HepG2 (cell line): ENCODE results near the gene TACO1. TPM values are rescaled to one million over a fixed set of nuclear protein-coding genes. Genes with fewer than 3 reads are reported as not detected.

Experiments used
- ETV6 ChIP-seq: sonication (generic); formaldehyde crosslinking; conservative IDR thresholded peaks from 2 replicates; pipeline ENCODE4 v1.4.0; 2020; ENCODE audit warnings: missing genetic modification reagents
- HOXA3 ChIP-seq: sonication (generic); formaldehyde crosslinking; IDR thresholded peaks from 2 replicates; pipeline ENCODE4 v1.5.0; 2020; ENCODE audit warnings: missing genetic modification reagents
- KDM3A ChIP-seq: IDR thresholded peaks from 2 replicates; pipeline ENCODE4 v1.6.1; 2018; ENCODE audit warnings: low read depth, missing compliant biosample characterization
- KLF13 ChIP-seq: sonication (generic); formaldehyde crosslinking; IDR thresholded peaks from 2 replicates; pipeline ENCODE4 v1.4.0; 2020; ENCODE audit warnings: mild to moderate bottlenecking, missing genetic modification reagents
- MAFG ChIP-seq: sonication (generic); formaldehyde crosslinking; IDR thresholded peaks from 2 replicates; pipeline ENCODE4 v1.5.1; 2020; ENCODE audit warnings: mild to moderate bottlenecking, missing genetic modification reagents
- NCOA2 ChIP-seq: sonication (generic); formaldehyde crosslinking; IDR thresholded peaks from 2 replicates; pipeline ENCODE4 v1.8.0; 2022; ENCODE audit warnings: inconsistent platforms
- SALL1 ChIP-seq: sonication (generic); formaldehyde crosslinking; IDR thresholded peaks from 2 replicates; pipeline ENCODE4 v1.8.0; 2022; ENCODE audit warnings: mild to moderate bottlenecking, missing genetic modification reagents
- TFDP2 ChIP-seq: sonication (generic); formaldehyde crosslinking; IDR thresholded peaks from 2 replicates; pipeline ENCODE4 v1.4.0; 2020; ENCODE audit warnings: missing genetic modification reagents
- TRIM22 ChIP-seq: fragments of 450-650 bp; IDR thresholded peaks from 2 replicates; pipeline ENCODE4 v1.6.1; 2017
- YEATS2 ChIP-seq: sonication (generic); formaldehyde crosslinking; IDR thresholded peaks from 2 replicates; pipeline ENCODE4 v1.4.0; 2020; ENCODE audit warnings: missing genetic modification reagents, borderline replicate concordance
- ZBTB46 ChIP-seq: sonication (generic); formaldehyde crosslinking; IDR thresholded peaks from 2 replicates; pipeline ENCODE4 v1.4.0; 2020; ENCODE audit warnings: mild to moderate bottlenecking, missing genetic modification reagents, borderline replicate concordance
- ZFP62 ChIP-seq: sonication (generic); formaldehyde crosslinking; IDR thresholded peaks from 2 replicates; pipeline ENCODE4 v1.4.0; 2020; ENCODE audit warnings: missing genetic modification reagents
- ZNF225 ChIP-seq: sonication (generic); formaldehyde crosslinking; IDR thresholded peaks from 2 replicates; pipeline ENCODE4 v1.4.0; 2020; ENCODE audit warnings: mild to moderate bottlenecking, missing genetic modification reagents
- ZNF33B ChIP-seq: sonication (generic); formaldehyde crosslinking; IDR thresholded peaks from 2 replicates; pipeline ENCODE4 v1.5.1; 2020; ENCODE audit warnings: mild to moderate bottlenecking, missing genetic modification reagents
- ZNF432 ChIP-seq: sonication (generic); formaldehyde crosslinking; IDR thresholded peaks from 2 replicates; pipeline ENCODE4 v1.5.0; 2020; ENCODE audit warnings: missing genetic modification reagents, mild to moderate bottlenecking, borderline replicate concordance
- ZNF572 ChIP-seq: sonication (generic); formaldehyde crosslinking; IDR thresholded peaks from 2 replicates; pipeline ENCODE4 v1.5.1; 2020; ENCODE audit warnings: mild to moderate bottlenecking, missing genetic modification reagents
- ZNF580 ChIP-seq: IDR thresholded peaks from 2 replicates; pipeline ENCODE4 v1.6.1; 2016; ENCODE audit warnings: low read depth, borderline replicate concordance
- ZNF747 ChIP-seq: sonication (generic); formaldehyde crosslinking; IDR thresholded peaks from 2 replicates; pipeline ENCODE4 v1.8.1; 2023; ENCODE audit warnings: missing genetic modification reagents, mild to moderate bottlenecking, borderline replicate concordance
- polyA plus RNA-seq, 8 experiments: library from polyadenylated mRNA; depleted of rRNA in 3 of 8; stranded (reverse) in 7 of 8; unstranded in 1 of 8; fragments of >200 nt; fragmentation: Illumina TruSeq in 4 of 8; extraction: Trizol in 4 of 8; gene quantifications; 2 replicates each; pipeline versions ENCODE4 v1.2.1 to v1.2.3, GENCODE V29; 2011 to 2016; ENCODE audit warnings: low read depth in 4 of 8, missing spikeins in 1 of 8, mixed read lengths in 1 of 8; ENCODE audit not compliant: insufficient read depth in 1 of 8
- total RNA-seq, 5 experiments: library from RNA; depleted of rRNA; stranded (reverse); fragments of >200 nt; fragmentation: Illumina TruSeq; extraction: Trizol; gene quantifications; 2 replicates each; pipeline ENCODE4 v1.2.3, GENCODE V29; 2016; ENCODE audit warnings: low read depth in 1 of 5
- TF ChIP-seq, protein P1 (sequence below): sonication (generic); formaldehyde crosslinking; IDR thresholded peaks from 2 replicates; pipeline ENCODE4 v1.4.0; 2020; ENCODE audit warnings: missing genetic modification reagents
- TF ChIP-seq, protein P2 (sequence below): sonication (generic); formaldehyde crosslinking; IDR thresholded peaks from 2 replicates; pipeline ENCODE4 v1.9.0; 2021; ENCODE audit warnings: missing genetic modification reagents, borderline replicate concordance
- TF ChIP-seq, protein P3 (sequence below): sonication (generic); formaldehyde crosslinking; IDR thresholded peaks from 2 replicates; pipeline ENCODE4 v1.8.1; 2022; ENCODE audit warnings: mild to moderate bottlenecking, missing genetic modification reagents

The TACO1 gene
- total and polyA plus RNA-seq, 2 of the 13 experiments (the other 11 are each of a cell fraction or from before 2014, with no cell fraction given): 34.7 to 53.6 TPM

- TF ChIP-seq ZNF33B: peak; percentile 94
- TF ChIP-seq ZNF432 (CRISPR knock-in tag): no peak
- TF ChIP-seq, protein P1, sequence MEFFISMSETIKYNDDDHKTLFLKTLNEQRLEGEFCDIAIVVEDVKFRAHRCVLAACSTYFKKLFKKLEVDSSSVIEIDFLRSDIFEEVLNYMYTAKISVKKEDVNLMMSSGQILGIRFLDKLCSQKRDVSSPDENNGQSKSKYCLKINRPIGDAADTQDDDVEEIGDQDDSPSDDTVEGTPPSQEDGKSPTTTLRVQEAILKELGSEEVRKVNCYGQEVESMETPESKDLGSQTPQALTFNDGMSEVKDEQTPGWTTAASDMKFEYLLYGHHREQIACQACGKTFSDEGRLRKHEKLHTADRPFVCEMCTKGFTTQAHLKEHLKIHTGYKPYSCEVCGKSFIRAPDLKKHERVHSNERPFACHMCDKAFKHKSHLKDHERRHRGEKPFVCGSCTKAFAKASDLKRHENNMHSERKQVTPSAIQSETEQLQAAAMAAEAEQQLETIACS: peak; percentile 56; the same call in 1 of the 2 replicates
- TF ChIP-seq TRIM22: no peak
- TF ChIP-seq ZNF747 (CRISPR knock-in tag): peak; percentile 65; the same call in 1 of the 2 replicates
- peak; percentile 80 for TF ChIP-seq NCOA2
- TF ChIP-seq KDM3A (CRISPR knock-in tag): peak; percentile 99
- peak; percentile 7; the same call in 1 of the 2 replicates for TF ChIP-seq MAFG (CRISPR knock-in tag)
- TF ChIP-seq KLF13 (CRISPR knock-in tag): peak; percentile 97; the same call in 1 of the 2 replicates
- TF ChIP-seq, protein P2, sequence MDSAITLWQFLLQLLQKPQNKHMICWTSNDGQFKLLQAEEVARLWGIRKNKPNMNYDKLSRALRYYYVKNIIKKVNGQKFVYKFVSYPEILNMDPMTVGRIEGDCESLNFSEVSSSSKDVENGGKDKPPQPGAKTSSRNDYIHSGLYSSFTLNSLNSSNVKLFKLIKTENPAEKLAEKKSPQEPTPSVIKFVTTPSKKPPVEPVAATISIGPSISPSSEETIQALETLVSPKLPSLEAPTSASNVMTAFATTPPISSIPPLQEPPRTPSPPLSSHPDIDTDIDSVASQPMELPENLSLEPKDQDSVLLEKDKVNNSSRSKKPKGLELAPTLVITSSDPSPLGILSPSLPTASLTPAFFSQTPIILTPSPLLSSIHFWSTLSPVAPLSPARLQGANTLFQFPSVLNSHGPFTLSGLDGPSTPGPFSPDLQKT (CRISPR knock-in tag): peak; percentile 77; the same call in 1 of the 2 replicates
- TF ChIP-seq TFDP2 (CRISPR knock-in tag): peak; percentile 83
- peak; percentile 94 for TF ChIP-seq SALL1 (CRISPR knock-in tag)
- TF ChIP-seq ETV6 (CRISPR knock-in tag): peak; percentile 98
- TF ChIP-seq ZBTB46 (CRISPR knock-in tag): no peak
- peak; percentile 92 for TF ChIP-seq ZNF225 (CRISPR knock-in tag)
- no peak; the same call in none of the 2 replicates for TF ChIP-seq ZNF572
- TF ChIP-seq, protein P3, sequence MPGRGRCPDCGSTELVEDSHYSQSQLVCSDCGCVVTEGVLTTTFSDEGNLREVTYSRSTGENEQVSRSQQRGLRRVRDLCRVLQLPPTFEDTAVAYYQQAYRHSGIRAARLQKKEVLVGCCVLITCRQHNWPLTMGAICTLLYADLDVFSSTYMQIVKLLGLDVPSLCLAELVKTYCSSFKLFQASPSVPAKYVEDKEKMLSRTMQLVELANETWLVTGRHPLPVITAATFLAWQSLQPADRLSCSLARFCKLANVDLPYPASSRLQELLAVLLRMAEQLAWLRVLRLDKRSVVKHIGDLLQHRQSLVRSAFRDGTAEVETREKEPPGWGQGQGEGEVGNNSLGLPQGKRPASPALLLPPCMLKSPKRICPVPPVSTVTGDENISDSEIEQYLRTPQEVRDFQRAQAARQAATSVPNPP (CRISPR knock-in tag): peak; percentile 87; the same call in 1 of the 2 replicates
- TF ChIP-seq YEATS2 (CRISPR knock-in tag): peak; percentile 99
- peak; percentile 97 for TF ChIP-seq ZNF580
- no peak for TF ChIP-seq ZFP62 (CRISPR knock-in tag)
- peak; percentile 96 for TF ChIP-seq HOXA3 (CRISPR knock-in tag)
These were observed at the start of gene TACO1 (continued) for GRCh38 chr17:63600569-63601438.
